Left lung (tissue), 10 donors: ENCODE measurements around the gene ZYX. TPM values are rescaled to one million over a fixed set of nuclear protein-coding genes. Genes with fewer than 3 reads are reported as not detected.
A peak's percentile ranks its signal among the peaks of the same experiment; 100 is the strongest.

Source experiments
- ATAC-seq: fragments of 200-7000 bp; cut with Tn5 transposase; one replicate; pipeline ENCODE4 v1.9.1; 2020; ENCODE audit warnings: moderate library complexity
- DNase-seq, 4 donors: peaks; one replicate each; pipeline ENCODE4 v3.0.0-alpha.2; 2013 to 2020
- H3K27ac ChIP-seq, 2 donors: fragments of 200-600 bp; sonication (generic) in 1 of 2; one replicate each; pipeline versions ENCODE4 v1.5.0 to v1.8.0; 2020 to 2021
- H3K27me3 ChIP-seq, 2 donors: fragments of 200-600 bp; sonication (generic) in 1 of 2; one replicate each; pipeline versions ENCODE4 v1.5.0 to v1.8.0; 2020 to 2021
- H3K36me3 ChIP-seq, 2 donors: fragments of 200-600 bp; sonication (generic) in 1 of 2; one replicate each; pipeline versions ENCODE4 v1.5.0 to v1.8.0; 2020 to 2021
- H3K4me1 ChIP-seq, 2 donors: fragments of 200-600 bp; one replicate each; pipeline ENCODE4 v1.8.0; 2021
- H3K4me3 ChIP-seq, 2 donors: fragments of 200-600 bp; sonication (generic) in 1 of 2; one replicate each; pipeline versions ENCODE4 v1.5.0 to v1.8.0; 2020 to 2021; ENCODE audit warnings: mild to moderate bottlenecking in 1 of 2
- H3K9me3 ChIP-seq, 2 donors: fragments of 200-600 bp; sonication (generic) in 1 of 2; one replicate each; pipeline versions ENCODE4 v1.5.0 to v1.8.0; 2020 to 2021
- intact Hi-C, 2 donors: fragments of 100-400 bp; cut with DNase I; formaldehyde crosslinking; loops; one replicate each; pipeline versions ENCODE4 v1.11.2 to v1.14.2; 2022
- polyA plus RNA-seq, 6 donors: library from polyadenylated mRNA; unstranded; fragments of 120-200 nt; gene quantifications; one replicate each; pipeline ENCODE4 v1.2.1, GENCODE V29; 2013; ENCODE audit not compliant: insufficient read length in 6 of 6
- total RNA-seq, 2 donors: library from RNA; stranded (reverse); fragmentation: NEBNext Ultra II Directional; extraction: Animal tissue kit (Norgen Biotek cat#: 25700); gene quantifications; one replicate each; pipeline ENCODE4 v1.2.1, GENCODE V29; 2021
- TF ChIP-seq, protein P1 (sequence below), 2 donors: fragments of 200-600 bp; sonication (generic) in 1 of 2; IDR thresholded peaks; one replicate each; pipeline versions ENCODE4 v1.5.0 to v1.8.0; 2021; ENCODE audit warnings: antibody characterized with exemption in 2 of 2
- donor health status: DM: no; HTN: yes; CAD: no.
- donor health status: DM: no; HTN: no; CAD: no.

ZYX gene
- total and polyA plus RNA-seq, 8 donors, result 117 to 307 (median 182) TPM

DNA sequence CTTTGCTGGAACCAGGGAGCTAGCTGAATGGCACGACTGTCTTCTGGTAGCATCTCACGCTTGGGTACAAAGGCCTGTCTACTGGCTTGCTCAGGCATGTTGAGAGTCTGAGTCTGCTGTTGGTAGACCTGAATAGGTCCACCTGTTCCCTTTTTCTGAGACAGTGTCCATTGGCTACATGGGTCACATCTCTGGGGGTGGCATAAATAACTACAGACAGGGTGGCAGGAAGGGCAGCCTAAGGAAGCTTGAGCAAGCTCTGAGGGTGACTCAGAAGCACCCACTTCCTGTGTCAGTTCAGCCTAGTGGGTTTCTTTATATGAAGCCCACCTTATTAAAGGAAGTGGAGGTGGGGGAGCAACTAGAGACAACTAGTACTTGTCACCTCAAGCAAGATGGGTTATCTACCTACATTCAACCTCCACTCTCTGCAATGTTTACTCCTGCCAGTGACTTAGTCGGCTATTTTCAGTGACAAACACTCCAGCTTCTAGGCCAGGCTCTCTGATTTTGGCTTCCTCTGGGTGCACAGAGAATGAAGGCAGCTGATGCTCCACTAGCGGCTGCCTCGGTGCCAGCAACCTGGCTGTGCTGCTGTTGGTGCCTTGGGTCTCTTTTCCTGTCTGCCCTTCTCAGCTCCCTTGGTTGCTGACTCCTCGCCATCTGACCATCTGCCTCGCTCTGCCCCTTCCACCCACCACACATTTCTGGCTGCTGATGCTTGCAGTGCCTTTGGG lies 5.7 kb upstream of the ZYX start:
- H3K36me3 ChIP-seq, result no peaks in the 10 kb centered on the region
- peak overlapping the region; percentile 58 to 90 for H3K27ac ChIP-seq
- peak; percentile 35 for ATAC-seq
- no peaks in the 10 kb centered on the region for H3K9me3 ChIP-seq
- intact Hi-C loops, result no loop called here
- TF ChIP-seq, protein P1, sequence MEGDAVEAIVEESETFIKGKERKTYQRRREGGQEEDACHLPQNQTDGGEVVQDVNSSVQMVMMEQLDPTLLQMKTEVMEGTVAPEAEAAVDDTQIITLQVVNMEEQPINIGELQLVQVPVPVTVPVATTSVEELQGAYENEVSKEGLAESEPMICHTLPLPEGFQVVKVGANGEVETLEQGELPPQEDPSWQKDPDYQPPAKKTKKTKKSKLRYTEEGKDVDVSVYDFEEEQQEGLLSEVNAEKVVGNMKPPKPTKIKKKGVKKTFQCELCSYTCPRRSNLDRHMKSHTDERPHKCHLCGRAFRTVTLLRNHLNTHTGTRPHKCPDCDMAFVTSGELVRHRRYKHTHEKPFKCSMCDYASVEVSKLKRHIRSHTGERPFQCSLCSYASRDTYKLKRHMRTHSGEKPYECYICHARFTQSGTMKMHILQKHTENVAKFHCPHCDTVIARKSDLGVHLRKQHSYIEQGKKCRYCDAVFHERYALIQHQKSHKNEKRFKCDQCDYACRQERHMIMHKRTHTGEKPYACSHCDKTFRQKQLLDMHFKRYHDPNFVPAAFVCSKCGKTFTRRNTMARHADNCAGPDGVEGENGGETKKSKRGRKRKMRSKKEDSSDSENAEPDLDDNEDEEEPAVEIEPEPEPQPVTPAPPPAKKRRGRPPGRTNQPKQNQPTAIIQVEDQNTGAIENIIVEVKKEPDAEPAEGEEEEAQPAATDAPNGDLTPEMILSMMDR (IDR thresholded peaks at IDR 0.05), result no peak
- peaks cover 12 to 80% of the 10 kb centered on the region in 2 donors for H3K4me1 ChIP-seq
- peak in 1 of 4 donors; percentile 65 for DNase-seq
- H3K4me3 ChIP-seq, result no peak overlapping the region
- H3K27me3 ChIP-seq, result no peaks in the 10 kb centered on the region

DNA sequence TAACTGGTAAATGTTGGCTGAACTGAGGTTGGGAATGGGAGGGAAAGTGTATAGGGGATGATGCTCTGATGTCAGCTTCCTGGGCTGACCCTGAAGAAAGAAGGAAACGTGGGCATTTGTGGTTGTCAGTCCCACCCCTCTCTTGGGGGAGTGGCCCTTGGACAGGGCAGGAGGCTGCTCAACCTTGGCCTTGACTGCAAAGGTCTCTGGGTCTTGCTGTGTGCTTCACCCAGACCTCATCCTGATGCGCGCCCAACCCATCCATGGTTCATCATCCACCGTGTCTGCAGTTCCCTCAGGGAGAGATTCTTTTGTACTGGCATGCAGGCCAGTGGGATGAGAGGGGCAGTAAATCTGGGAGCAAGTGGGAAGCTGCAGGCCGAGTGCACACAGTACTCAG lies 4.7 kb upstream of the ZYX start:
- Histone ChIP-seq H3K36me3 (no peaks in the 10 kb centered on the region), H3K27ac (peak overlapping the region in 1 of 2 donors; percentile 90), H3K4me3 (no peak overlapping the region), H3K27me3 (no peaks in the 10 kb centered on the region), H3K9me3 (no peaks in the 10 kb centered on the region), H3K4me1 (peaks cover 12 to 80% of the 10 kb centered on the region in 2 donors)
- DNase-seq (peak in 1 of 4 donors; percentile 69), ATAC-seq (no peak)
- intact Hi-C loops, result no loop called here
- TF ChIP-seq, protein P1 (IDR thresholded peaks at IDR 0.05), result no peak

DNA sequence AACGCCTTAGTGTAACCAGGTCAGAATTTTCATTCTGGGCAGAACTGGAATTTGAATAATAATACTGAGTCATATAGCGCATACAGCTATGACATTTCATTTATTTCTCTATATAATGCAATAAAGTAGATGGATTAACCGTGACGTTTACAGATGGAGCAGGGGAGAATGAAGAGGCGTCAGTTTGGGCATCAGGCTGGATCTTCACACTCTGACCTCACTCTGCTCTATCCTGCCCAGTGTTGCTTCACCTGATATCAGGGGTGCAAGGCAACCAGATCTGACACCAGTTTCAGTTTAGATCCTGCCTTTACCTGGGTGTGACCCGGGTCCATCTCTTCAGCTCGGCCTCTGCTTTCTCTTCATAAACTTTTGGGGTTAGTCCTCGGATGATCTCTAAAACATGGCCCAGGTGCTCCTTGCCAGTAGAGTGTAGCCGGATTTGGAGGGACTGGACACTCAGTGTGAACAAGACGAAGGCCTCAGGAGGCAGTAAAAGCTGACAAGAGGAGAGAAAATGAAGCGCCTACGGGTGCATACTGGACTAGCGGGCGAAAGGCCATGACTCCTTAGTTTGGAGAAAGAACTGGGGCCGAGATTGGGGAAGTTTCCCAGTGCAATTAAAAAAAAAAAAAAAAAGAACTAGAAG lies 1.4 kb upstream of the ZYX start:
- intact Hi-C loops, result no loop called here
- ATAC-seq, result no peak
- no peak for DNase-seq

DNA sequence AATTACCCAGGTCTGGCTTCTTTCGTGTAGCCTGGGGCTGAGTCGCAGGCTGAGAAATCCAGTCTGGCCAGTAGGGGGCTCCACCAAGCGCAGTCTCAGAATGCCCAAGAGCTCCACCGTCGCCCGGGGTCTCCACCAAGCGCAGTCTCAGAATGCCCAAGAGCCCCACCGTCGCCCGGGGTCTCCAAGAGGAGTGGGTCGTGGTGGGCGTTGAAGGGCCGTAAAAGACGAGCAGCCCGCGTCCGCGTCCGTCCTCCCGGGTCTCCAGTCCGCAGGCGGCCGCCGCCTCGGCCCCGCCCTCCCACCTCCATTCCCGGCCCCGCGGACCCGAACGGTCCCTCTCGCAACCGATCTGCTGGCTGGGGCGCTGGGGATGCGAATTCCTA lies 892 bp upstream of the ZYX start:
- intact Hi-C loops, result no loop called here
- H3K4me1 ChIP-seq, result peaks cover 26 to 77% of the 10 kb centered on the region in 2 donors

More for the DNA sequence above, 1.4 kb upstream of the ZYX start:
- Histone ChIP-seq H3K36me3 (peaks cover 0 to 17% of the 10 kb centered on the region in 2 donors), H3K27me3 (no peaks in the 10 kb centered on the region), H3K27ac (peak overlapping the region; percentile 97 to 100), H3K4me3 (peak overlapping the region; percentile 92 to 98), H3K9me3 (no peaks in the 10 kb centered on the region), H3K4me1 (peaks cover 26 to 77% of the 10 kb centered on the region in 2 donors)
- TF ChIP-seq, protein P1 (IDR thresholded peaks at IDR 0.05), result no peak

More for the DNA sequence above, 892 bp upstream of the ZYX start:
- H3K27me3 ChIP-seq, result no peaks in the 10 kb centered on the region
- ATAC-seq, result peak; percentile 78
- H3K9me3 ChIP-seq, result no peaks in the 10 kb centered on the region
- peak overlapping the region; percentile 92 to 98 for H3K4me3 ChIP-seq
- peaks cover 0 to 17% of the 10 kb centered on the region in 2 donors for H3K36me3 ChIP-seq
- peak; percentile 91 to 93 (median 92) for DNase-seq
- H3K27ac ChIP-seq, result peak overlapping the region; percentile 97 to 100
- TF ChIP-seq, protein P1 (IDR thresholded peaks at IDR 0.05), result peak; percentile 90 to 93
